ENCODE data around the gene ZNF500. TPM values are rescaled to one million over a fixed set of nuclear protein-coding genes. Genes with fewer than 3 reads are reported as not detected.

Gene ZNF500
- total RNA-seq, 2 experiments from 2014 or later, result 10.9 to 12.8 TPM

DNA sequence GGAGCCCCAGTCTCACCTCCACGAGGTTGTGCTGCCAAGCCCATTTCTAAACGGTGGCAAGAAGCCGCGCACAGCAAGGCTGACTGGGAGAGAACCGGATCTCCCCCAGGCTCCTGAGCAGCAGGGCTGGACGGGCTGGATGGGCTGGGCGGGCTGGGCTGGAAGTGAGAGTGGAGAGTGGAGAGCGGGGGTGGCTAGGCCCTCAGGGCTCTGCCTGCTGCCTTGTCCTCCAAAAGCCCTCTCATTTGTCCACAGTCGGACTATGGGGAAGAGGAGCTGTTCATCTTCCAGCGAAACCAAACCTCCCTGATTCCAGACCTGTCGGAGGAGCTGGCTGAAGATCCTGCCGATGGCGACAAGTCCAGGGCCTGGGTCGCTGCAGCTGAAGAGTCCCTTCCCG is 29.4 kb downstream of the ZNF500 start:
- ATAC-seq (no peak), DNase-seq (no peak)
- H3K4me3 Mint-ChIP-seq, result no peak overlapping the region
- H3K27ac Mint-ChIP-seq, result no peak overlapping the region
- no peak for TF ChIP-seq CTCF (IDR thresholded peaks at IDR 0.05)
- H3K4me1 Mint-ChIP-seq (ENCODE audit: low read depth), result peaks cover 13% of the 10 kb centered on the region
- intact Hi-C loops (cut with micrococcal nuclease), result no loop called here
- no peaks in the 10 kb centered on the region for H3K36me3 Mint-ChIP-seq (ENCODE audit: low read depth)
- CTCF ChIA-PET, result no interaction called here
- H3K9me3 Mint-ChIP-seq, result no peaks in the 10 kb centered on the region
- POLR2A ChIA-PET, result interaction anchor here (0.9 to 1.2 kb wide), 3 partner anchors 27 to 65 kb away, joined by 3 to 4 read pairs (median 3); partner anchors contain the start of gene ROGDI
- no peaks in the 10 kb centered on the region for H3K27me3 Mint-ChIP-seq

- DNase-seq (no peak), ATAC-seq (no peak)
- Mint-ChIP-seq H3K9me3 (no peaks in the 10 kb centered on the region), H3K27ac (no peak overlapping the region), H3K36me3 (ENCODE audit: low read depth) (no peaks in the 10 kb centered on the region), H3K4me3 (no peak overlapping the region), H3K4me1 (ENCODE audit: low read depth) (peaks cover 16% of the 10 kb centered on the region), H3K27me3 (no peaks in the 10 kb centered on the region)
- POLR2A ChIA-PET, result interaction anchor here (1.0 to 1.4 kb wide), 4 partner anchors 10 to 60 kb away, joined by 3 to 4 read pairs (median 3); no protein-coding TSS in a partner anchor
- TF ChIP-seq CTCF (IDR thresholded peaks at IDR 0.05), result no peak
- intact Hi-C loops (cut with micrococcal nuclease), result no loop called here
- CTCF ChIA-PET, result no interaction called here
These were observed 30.4 kb downstream of the ZNF500 start for GRCh38 chr16:4736546-4736945.

GRCh38 chr16:4734730-4735535 is 32.0 kb downstream of the ZNF500 start:
- POLR2A ChIA-PET, result interaction anchor here (0.7 to 1.9 kb wide), 7 partner anchors 8 to 42 kb away, joined by 3 to 10 read pairs (median 4); partner anchors contain the start of gene NUDT16L1
- no peak for TF ChIP-seq CTCF (IDR thresholded peaks at IDR 0.05)
- no peaks in the 10 kb centered on the region for H3K27me3 Mint-ChIP-seq
- DNase-seq (peak; percentile 97), ATAC-seq (peak; percentile 84)
- H3K4me1 Mint-ChIP-seq (ENCODE audit: low read depth), result peaks cover 16% of the 10 kb centered on the region
- CTCF ChIA-PET, result interaction anchor here (0.8 to 2.1 kb wide), 7 partner anchors 26 to 221 kb away, joined by 3 to 12 read pairs (median 5); partner anchors contain the start of gene MGRN1
- H3K4me3 Mint-ChIP-seq, result peak overlapping the region; percentile 88
- intact Hi-C loops (cut with micrococcal nuclease), result no loop called here
- H3K9me3 Mint-ChIP-seq, result no peaks in the 10 kb centered on the region
- H3K27ac Mint-ChIP-seq, result peak overlapping the region; percentile 70
- peaks cover 3% of the 10 kb centered on the region for H3K36me3 Mint-ChIP-seq (ENCODE audit: low read depth)

DNA sequence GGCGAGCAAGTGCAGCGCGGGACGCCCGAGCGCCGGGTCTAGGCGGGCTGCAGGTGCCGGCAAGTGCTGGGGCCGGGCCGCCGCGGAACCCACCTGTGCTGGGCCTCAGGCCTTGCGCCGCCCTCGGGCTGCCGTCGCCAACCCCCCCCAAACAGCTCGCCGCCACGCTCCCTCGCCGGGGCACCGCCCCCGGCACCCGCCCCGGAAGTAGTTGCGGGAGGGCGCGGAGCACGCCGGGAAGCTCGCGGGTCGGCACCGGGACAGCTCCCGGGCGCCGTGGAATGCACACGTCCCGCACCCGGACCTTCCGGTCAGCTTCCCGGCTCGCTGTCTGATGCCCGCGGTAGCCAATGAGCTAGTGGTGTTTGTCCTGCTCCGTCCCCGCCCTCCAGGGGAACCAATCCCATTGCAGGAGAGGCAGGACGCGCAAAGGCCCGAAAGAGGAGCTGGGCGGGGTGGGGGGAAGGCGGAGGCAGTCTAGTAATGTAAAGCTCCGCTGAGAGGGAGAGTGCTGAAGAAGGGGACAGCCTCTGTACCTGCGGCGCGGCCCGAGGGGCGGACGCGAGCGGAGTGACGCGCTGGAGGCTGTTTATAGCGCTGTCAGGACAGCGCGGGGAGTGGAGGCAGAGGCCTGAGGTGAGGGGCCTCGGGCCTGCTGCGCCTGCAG is 32.8 kb downstream of the ZNF500 start, which contains the start of the genes ANKS3 and DNAAF8:
Gene ANKS3, minus strand, starts transcription at position 209 of the 667 bp plus-strand sequence. CDS start 4,122 bp downstream, outside the sequence.
Gene DNAAF8, plus strand, starts transcription at position 475 of the 667 bp plus-strand sequence. CDS start 1,978 bp downstream, outside the sequence.
- H3K4me3 Mint-ChIP-seq, result peak within 1 kb of the TSS; percentile 88
- POLR2A ChIA-PET, result interaction anchor here (0.7 to 1.9 kb wide), 9 partner anchors 9 to 41 kb away, joined by 3 to 10 read pairs (median 4); partner anchors contain the start of genes NUDT16L1 and ZNF500
- DNase-seq (peak; percentile 86), ATAC-seq (peak; percentile 81)
- CTCF ChIA-PET, result interaction anchor here (0.8 to 2.1 kb wide), 8 partner anchors 26 to 222 kb away, joined by 3 to 12 read pairs (median 5); partner anchors contain the start of gene MGRN1
- peaks cover 5% of the 10 kb centered on the region for H3K36me3 Mint-ChIP-seq (ENCODE audit: low read depth)
- H3K27me3 Mint-ChIP-seq, result no peaks in the 10 kb centered on the region
- TF ChIP-seq CTCF (IDR thresholded peaks at IDR 0.05), result no peak
- H3K4me1 Mint-ChIP-seq (ENCODE audit: low read depth), result peaks cover 16% of the 10 kb centered on the region
- peak within 1 kb of the TSS; percentile 75 for H3K27ac Mint-ChIP-seq
- H3K9me3 Mint-ChIP-seq, result no peaks in the 10 kb centered on the region
- intact Hi-C loops (cut with micrococcal nuclease), result no loop called here

All from activated CD8-positive, alpha-beta T cell treated with anti-CD3 and anti-CD28 coated beads for 36 hours (primary cell).